GM19035 (cell line): ENCODE data around the gene KLHL5.
"Not testable (repeated sequence)": the region's sequence is repeated elsewhere in the genome, so short reads cannot be mapped to it uniquely, and the experiment has no call there.

ENCODE experiments used
- ATAC-seq: cut with Tn5 transposase; IDR thresholded peaks from one replicate; pipeline ENCODE4 v1.9.1; 2021; ENCODE audit not compliant: unreplicated experiment

Gene KLHL5

DNA sequence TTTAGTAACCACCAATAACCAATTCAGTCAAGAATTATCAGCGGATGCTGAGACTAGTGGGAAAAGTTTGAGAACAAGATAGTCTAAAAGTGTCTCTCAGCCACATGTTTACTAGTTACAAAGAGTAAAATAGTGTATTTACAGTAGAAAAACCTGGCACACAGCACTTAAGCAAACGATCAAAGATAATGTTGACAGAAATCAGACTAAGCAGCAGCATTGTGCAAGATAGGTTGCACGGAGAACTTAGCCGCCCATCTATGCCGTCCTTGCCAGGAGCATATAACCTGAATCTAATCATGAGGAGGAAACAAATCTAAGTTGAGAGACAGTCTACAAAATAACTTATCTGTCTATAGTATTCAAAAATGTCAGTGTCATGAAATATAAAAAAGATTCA, 35.3 kb downstream of the KLHL5 start:
- no peak for ATAC-seq

DNA sequence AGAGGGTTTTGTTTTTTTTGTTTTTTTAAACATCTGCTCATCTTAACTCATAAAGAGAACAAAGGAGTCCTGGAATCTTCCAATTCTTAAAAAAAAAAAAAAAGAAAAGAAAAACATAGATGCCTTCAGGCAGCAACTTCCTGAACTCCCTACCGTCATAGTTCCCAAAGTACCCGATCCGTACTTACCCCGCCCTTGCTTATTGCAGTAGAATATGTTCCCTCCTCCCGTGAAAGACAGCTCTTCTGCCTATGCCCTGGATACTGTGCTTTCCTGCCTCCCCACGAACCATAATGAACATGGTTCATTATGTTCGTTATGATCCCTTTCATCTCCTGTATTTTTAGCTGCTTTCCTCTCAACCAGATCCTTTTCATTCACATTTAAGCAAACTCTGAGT, 40.3 kb downstream of the KLHL5 start:
- no peak for ATAC-seq

DNA sequence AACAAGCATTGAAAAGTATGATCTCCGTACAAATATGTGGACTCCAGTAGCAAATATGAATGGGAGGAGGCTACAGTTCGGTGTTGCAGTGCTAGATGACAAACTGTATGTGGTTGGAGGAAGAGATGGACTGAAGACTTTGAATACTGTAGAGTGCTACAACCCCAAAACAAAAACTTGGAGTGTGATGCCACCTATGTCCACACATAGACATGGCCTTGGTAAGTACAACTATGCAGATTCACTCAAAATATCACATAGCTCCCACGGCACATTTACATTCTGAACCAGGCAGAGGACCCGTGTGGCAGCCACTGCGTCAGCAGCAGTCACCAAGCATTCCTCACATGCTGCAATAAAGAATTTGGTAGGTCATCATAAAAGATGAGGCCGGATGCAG, 41.3 kb downstream of the KLHL5 start:
- no peak for ATAC-seq

DNA sequence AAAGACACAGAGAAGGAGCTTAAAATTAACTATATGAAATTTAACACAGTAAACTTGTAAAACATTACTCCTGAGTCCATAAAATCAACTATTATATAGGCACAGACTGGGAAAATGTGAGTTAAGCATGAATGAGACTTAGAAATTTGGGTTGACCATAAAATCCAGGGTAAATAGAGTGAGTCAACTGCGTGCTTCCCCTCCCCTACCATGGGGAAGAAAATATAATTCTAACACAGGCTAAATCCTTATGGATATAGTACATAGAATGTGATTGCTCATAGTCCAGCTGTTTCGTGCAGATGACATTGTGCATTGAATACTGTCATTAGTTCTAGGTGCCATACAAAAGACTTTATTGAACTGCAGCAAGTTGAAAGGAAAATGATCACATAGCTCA, 42.2 kb downstream of the KLHL5 start:
- no peak for ATAC-seq

DNA sequence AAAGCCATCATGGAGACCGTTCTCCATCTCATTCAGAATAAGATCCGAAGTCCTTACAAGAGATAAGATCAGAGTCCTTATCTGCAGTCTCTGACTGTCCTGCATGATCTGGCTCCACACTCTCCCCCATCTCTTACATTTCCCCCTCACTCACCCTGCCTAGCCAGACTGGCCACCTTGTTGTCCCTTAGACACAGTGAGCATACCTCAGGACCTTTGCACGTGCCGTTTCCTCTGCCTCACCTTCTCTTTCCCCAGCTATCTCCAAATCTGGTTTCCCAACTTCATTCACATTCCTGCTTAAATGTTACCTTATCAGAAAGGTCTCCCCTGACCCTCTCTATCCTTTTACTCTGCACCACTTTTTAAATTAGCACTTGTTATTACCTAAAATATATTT, 44.0 kb downstream of the KLHL5 start:
- ATAC-seq, result no peak

DNA sequence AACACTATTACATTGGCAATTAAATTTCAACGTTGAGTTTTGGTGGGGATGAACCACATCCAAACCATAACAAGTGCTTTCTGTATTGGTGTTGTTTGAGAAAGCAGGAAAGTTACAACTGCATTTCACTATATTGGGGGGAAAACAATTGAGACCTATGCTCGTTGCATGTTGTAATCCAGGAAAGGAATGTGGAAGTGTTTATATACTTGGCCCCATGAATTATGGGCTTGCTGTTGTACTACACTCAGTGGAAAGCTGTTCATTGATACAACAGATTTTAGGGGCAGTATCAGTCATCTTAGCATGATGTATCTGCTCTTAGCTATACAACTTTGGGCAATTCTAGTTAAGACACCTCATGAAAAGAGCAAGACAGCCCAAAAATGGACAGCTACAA, 52.4 kb downstream of the KLHL5 start:
- ATAC-seq, result no peak

DNA sequence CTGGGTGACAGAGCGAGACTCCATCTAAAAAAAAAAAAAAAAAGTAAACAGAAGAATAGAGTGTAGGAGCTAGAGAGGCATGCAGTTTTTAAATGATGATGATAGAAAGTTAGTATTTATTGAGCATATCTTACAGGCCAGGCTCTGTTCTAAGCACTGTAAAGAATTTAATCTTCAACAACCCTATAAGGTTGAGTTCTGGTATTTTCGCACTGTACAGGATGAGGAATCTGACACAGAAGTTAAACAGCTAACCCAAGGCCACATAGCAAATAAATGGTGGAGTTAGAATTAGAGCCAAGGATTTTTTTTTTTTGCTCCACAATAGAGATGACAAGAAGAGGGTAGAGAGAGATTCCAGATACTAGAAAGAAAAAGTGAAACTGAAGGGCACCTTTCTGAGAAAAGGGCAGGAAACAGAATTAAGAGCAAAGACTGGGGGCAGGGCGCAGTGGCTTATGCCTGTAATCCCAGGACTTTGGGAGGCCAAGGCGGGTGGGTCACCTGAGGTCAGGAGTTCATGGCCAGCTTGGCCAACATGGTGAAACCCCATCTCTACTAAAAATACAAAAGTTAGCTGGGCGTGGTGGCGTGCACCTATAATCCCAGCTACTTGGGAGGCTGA, 56.1 kb downstream of the KLHL5 start:
- ATAC-seq, result no peak

DNA sequence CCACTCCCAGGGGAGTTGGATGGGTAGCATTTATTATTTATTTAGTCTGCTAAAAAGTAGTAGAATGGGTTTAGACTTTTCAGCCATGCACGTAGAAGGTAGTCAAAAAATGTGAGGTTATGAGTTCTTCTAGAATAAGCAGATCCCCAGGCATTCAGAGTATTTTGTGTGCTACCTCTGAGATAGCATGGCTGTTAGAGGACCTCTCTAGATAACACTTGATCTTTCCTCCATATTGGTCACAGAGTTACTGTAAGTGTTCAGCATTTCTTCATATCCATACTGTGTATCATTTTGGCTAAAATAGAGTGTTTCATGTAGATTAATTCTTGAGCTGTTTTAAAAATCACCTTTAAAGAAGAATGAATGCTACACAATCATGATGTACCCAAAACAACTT, 58.4 kb downstream of the KLHL5 start:
- ATAC-seq, result no peak

DNA sequence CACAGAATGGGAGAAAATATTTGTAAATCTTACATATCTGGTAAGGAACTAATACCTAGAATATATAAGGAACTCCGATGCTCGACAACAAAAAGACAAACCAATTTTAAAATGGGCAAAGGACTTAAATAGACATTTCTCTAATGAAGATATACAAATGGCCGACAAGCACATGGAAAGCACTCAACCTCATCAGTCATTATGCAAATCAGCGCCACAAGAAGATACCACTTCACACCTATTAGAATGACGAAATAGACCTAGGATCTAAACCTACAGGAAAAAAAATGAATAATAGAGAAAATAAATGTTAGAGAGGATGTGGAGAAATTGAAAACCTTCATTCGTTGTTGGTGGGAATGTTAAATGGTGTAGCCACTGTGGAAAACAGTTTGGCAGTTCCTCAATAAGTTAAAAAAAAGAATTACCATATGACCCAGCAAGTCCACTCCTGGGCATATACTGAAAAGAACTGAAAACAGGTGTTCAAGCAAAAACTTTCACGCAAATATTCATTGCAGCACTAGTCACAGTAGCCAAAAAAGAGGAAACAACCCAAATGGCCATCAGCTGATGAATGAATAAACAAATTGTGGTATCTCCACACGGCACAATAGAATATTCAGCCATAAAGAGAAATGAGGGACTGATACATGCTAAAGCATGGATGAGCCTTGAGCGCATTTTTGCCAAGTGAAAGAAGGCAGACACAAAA, 63.0 kb downstream of the KLHL5 start:
- ATAC-seq, result peak; percentile 76

DNA sequence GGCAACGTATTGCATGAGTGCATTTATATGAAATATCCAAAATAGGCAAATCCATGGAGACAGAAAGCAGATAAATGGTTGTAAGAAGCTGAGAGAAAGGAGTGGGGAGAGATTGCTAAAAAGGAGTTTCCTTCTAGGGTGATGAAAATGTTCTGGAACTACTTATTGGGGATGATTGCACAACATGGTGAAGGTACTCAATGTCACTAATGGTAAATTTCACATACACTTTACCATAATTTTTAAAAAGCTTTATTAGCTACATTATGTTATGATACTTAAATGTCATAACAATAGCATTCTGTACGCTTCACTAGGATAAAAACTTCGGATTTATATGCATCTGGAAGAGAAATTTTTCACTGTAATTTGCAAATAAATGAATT, 63.6 kb downstream of the KLHL5 start:
- ATAC-seq, result no peak

DNA sequence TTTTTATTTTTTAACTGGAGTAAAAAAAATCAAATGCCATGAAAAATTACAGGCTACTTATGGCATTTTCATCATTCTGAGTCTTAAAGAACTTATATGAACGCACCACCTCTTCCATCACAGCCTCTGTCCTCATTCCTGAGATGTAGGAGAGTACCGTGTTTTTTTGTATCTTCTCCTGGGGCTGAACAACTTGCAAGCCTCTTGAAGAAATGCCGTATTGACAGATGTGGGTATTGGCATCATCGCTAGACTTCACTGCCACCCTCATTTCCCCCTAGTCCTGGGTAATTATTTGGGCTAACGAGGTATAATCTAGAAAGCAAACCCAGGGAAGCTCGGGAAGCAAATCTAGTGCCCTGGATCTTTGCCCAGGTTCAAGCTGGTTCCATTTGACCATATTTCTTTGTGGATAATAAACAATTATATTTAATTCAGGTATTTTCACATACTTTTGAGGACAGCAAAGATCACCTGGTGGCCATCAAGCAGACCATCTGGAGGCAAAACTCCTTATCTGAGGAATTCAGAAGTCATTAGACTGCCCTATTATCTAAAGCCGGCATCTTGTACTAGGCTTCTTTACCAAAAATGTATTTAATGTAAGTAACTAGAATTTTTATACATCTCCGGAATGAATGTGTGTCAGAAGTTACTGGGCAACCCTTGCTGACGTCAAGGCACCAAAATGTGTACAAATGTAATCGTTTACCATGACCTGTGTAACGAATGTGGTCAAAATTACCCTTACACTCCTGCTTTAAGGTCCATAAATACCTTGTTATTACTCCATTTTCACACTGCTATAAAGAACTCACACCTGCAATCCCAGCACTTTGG, 64.4 kb downstream of the KLHL5 start:
- no peak for ATAC-seq

DNA sequence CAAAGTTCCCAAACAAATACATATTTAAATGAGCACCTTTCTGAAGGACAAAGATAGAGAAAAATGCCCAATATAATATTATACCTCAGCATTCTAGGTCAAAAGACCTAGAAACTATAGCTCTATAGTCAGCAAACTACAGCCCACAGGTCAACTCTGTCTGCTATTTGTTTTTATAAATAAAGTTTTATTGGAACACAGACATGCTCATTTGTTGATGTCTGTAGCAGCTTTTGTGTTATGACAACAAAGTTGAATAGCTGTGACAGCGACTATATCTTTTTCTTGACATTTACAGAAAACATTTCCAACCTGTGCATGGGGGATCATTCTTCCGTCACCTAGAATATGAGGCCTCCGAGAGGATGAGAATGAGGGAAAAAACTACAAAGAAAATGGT, 71.6 kb downstream of the KLHL5 start:
- no peak for ATAC-seq

DNA sequence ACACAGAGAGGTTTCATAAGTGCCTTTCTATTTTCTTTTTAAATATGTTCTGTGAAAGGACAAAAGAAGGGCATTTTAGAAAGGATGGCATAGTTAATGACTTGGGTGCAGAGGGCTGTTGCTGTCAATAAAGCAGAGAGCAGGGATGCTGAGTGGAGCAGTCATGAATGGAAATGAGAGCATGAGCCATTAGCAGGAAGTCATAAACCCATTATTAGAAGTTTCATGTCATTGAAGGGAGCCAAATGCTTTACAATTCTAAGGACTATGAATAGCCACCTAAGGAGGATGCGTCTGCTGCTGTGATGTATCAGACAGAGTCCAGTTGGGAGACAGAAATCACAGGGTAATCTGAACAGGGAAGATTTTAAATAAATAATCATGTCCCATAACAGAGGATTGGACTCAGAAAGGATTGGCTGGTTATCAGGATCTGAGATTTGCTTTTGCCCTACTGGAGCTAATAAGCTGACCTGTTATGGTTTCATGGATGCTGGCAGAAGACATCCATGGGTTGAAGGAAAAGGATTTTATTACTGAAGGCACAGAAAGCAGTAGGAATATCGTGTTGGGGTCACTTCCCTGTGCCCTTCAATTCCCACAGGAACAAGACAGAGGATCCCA, 72.8 kb downstream of the KLHL5 start:
- peak; percentile 20 for ATAC-seq

DNA sequence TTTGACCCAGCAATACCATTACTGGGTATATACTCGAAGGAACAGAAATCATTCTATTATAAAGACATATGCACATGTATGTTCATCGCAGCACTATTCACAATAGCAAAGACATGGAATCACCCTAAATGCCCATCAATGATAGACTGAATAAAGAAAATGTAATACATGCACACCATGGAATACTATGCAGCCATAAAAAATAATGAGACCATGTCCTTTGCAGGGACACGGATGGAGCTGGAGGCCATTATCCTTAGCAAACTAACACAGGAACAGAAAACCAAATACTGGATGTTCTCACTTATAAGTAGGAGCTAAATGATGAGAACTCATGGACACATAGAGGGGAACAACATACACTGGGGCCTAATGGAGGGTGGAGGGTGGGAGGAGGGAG, 76.2 kb downstream of the KLHL5 start:
- not testable (repeated sequence) for ATAC-seq

DNA sequence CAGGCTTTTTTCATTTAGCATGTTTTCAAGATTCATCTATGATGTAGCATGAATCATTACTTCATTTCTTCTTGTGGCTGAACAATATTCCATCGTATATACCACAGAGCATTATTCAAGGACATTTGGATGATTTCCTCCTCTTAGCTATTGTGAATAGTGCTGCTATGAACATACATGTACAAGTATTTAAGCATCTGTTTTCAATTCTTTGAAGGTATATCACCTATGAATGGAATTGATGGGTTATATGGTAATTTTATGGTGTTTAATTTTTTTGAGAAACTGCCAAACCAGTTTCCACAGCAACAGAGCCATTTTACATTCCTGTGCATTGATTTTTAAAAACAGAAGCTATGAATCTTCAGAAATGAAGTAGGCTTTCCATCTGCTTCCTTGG, 84.2 kb downstream of the KLHL5 start:
- no peak for ATAC-seq

DNA sequence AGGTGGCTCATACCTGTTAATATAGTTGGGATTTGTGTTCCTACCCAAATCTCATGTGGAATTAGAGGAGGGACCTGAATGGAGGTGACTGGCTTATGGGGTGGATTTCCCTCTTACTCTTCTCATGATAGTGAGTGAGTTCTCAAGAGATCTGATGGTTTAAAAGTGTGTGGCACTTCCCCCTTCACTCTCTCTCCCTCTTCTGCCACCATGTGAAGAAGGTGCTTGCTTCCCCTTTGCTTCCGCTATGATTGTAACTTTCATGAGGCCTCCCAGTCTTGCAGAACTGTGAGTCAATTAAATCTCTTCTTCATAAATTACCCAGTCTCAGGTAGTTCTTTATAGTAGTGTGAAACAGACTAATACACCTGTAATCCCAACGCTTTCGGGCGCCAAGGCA, 92.0 kb downstream of the KLHL5 start:
- ATAC-seq, result no peak

DNA sequence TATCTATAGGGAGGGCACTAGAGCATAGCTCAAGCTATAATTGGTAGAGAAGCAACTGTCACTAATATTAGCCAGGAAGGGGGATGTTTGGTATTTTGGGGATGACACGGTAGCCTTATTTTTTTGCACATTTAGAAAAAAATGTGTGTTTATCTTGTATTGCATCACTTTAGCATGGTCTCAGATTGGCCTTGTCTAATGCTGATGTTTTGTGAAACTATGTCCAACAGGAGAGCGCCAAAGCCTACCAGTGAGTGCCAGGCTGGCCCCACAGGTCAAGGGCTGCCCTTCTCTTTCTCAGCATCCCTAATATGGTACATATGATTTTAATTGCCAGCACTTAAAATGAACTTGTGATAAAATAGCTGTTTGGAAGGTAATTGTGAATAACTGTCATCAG, 95.5 kb downstream of the KLHL5 start:
- no peak for ATAC-seq

DNA sequence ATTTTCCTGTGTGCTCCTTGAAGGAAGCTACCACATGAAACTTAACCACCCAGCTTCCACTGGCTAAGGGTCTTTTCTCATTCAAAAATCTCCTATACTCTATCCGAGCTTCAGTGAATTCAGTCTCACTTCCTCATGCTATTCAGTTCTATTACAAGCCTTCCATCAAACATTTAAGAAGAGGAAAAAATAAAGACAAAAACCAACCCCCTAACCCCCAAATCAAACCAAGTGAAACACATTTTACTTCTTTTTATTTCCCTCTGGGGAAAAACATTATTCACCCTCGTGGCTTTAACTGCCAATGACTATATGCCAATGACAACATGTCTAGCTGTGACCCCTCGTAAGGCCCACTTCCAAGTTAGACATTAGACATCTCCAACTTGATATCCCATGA, 104.1 kb downstream of the KLHL5 start:
- ATAC-seq, result no peak

DNA sequence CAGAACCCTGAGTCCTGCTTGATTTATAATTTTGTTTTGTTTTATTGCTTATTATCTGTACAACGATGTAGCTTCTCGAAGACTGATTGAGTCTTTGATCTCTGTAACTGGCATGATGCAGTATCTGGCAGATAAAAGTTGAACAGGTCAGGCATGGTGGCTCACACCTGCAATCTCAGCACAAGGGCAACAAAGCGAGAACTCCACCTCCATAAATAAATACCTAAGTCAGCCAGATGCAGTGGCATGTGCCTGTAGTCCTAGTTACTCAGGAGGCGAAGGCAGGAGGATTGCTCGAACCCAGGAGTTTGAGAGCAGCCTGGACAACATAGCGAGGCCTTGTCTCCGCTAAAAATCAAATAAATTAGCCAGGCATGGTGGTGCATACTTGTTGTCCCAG, 104.6 kb downstream of the KLHL5 start:
- ATAC-seq, result no peak

DNA sequence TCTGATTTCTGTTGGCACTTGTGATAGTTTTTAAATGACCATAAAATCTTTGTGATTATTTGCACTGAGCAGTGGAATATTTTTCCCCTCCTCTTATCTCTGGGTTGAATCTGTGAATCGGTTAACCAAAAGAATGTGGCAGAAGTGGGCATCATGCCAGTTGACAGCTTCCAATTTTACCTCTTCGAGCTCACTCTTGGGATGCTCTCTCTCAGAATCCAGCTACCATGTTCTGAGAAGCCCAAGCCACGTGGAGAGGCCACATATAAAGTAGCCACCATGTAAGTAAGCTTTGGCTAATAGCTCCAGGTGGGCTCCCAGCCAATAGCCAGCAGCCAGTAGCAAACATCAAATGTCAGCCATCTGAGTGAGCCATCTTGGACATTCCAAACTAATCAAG, 107.4 kb downstream of the KLHL5 start:
- no peak for ATAC-seq

DNA sequence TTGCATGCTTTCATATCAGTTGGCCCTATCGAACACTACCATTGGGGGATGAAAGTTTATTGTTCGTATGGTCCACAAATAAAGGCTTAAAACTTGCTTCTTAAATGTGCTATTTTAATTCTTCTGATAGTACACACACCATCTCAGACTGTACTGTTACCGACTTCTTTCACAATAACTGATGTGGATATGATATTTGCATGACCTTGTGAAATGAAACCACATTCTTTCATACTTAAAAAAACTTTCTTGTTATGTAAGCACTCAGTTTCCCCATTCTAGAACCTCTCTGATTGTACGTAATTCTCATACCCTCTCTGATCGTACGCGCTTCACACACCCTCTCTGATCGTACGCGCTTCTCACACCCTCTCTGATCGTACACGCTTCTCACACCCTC, 108.3 kb downstream of the KLHL5 start:
- ATAC-seq, result no peak
